HEK293 (cell line): ENCODE results near the gene MCTS1.

Experiments used
- CTCF ChIP-seq: fragments of 450-650 bp; formaldehyde crosslinking; IDR thresholded peaks from 2 replicates; pipeline ENCODE4 v1.5.1; 2016; ENCODE audit warnings: missing biosample characterization, missing genetic modification characterization
- PATZ1 ChIP-seq: fragments of 450-650 bp; formaldehyde crosslinking; IDR thresholded peaks from 2 replicates; pipeline ENCODE4 v1.5.1; 2016; ENCODE audit warnings: missing biosample characterization, missing genetic modification characterization
- ZNF16 ChIP-seq: fragments of 450-650 bp; formaldehyde crosslinking; IDR thresholded peaks from 2 replicates; pipeline ENCODE4 v1.5.1; 2016; ENCODE audit warnings: low read depth, missing biosample characterization, missing genetic modification characterization
- ZNF274 ChIP-seq, 2 experiments: fragments of 200-500 bp in 1 of 2; fragments of 450-650 bp in 1 of 2; sonication (Bioruptor generic) in 1 of 2; formaldehyde crosslinking in 1 of 2; IDR thresholded peaks; 2 replicates each; pipeline versions ENCODE4 v1.5.1 to v1.6.1; 2014 to 2016; ENCODE audit warnings: borderline replicate concordance in 1 of 2, inconsistent platforms in 1 of 2, low read length in 1 of 2, missing biosample characterization in 1 of 2, missing genetic modification characterization in 1 of 2
- ZNF560 ChIP-seq: fragments of 450-650 bp; formaldehyde crosslinking; IDR thresholded peaks from 2 replicates; pipeline ENCODE4 v1.5.1; 2017; ENCODE audit warnings: missing biosample characterization, missing genetic modification characterization, borderline replicate concordance

- TF ChIP-seq PATZ1 (tag by site-specific recombination) (no peak), ZNF560 (tag by site-specific recombination) (no peak), ZNF274 (IDR thresholded peaks at IDR 0.05; ENCODE audit: low read length) (no peak), ZNF274 (tag by site-specific recombination; IDR thresholded peaks at IDR 0.05; ENCODE audit: borderline replicate concordance) (no peak), ZNF16 (no peak), CTCF (tag by site-specific recombination) (no peak)
These were observed 10.9 kb downstream of the MCTS1 start for GRCh38 chrX:120614816-120615215.
